HG03095 (cell line): ENCODE results near the gene KRTAP10-6.
"Not testable (repeated sequence)": the region's sequence is repeated elsewhere in the genome, so short reads cannot be mapped to it uniquely, and the experiment has no call there.

ENCODE experiments used
- ATAC-seq: cut with Tn5 transposase; IDR thresholded peaks from one replicate; pipeline ENCODE4 v1.9.1; 2021; ENCODE audit warnings: moderate library complexity; ENCODE audit not compliant: unreplicated experiment

KRTAP10-6 gene

GRCh38 chr21:44617071-44617501 lies 24.8 kb upstream of the KRTAP10-6 start:
- no peak for ATAC-seq

- ATAC-seq = no peak
Measured at GRCh38 chr21:44616591-44616926, 24.3 kb upstream of the KRTAP10-6 start.

GRCh38 chr21:44615911-44616590 lies 23.7 kb upstream of the KRTAP10-6 start:
- ATAC-seq = no peak

GRCh38 chr21:44615466-44615865 lies 23.2 kb upstream of the KRTAP10-6 start:
- no peak for ATAC-seq

GRCh38 chr21:44614961-44615391 lies 22.7 kb upstream of the KRTAP10-6 start:
- no peak for ATAC-seq

GRCh38 chr21:44614161-44614631 lies 21.9 kb upstream of the KRTAP10-6 start:
- ATAC-seq = no peak

DNA sequence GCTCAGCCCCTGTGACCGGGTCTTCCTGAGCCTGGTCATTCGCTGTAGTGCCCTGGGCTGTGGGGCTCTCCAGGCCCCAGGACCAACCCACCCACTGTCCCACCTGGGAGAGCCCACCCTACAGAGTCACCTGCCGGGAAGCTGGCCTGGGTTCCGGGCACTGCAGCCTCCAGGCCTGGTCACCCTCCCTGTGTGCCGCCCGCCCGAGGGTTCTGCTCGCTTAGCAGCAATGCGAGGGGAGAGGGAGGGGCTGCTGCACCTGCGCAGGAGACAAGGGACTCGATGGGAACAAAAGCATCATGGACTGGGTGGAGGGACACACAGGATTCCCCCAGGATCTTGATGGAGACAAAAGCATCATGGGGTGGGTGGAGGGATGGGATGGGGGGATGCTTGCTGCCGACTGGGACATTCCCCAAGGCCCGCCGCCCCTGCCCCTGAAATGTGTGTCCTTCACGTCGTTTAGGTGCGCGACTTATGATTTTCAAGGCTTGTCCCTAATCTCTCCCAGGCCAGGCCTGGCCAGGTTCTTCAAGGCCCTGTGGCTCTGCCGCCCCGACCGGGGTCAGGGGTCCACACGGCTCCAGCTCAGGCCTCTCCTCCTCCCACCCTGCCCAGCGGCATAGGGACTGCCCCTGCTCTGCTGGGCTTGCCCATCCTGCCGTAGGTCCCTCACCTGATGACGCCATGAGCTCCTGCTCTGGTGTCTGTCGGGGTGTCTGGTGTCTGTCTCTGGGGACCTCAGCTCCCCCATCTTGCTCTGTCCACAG lies 21.3 kb upstream of the KRTAP10-6 start:
- ATAC-seq = no peak

- ATAC-seq = no peak
Measured at GRCh38 chr21:44612669-44613229, 20.4 kb upstream of the KRTAP10-6 start.

- ATAC-seq = no peak
Measured at GRCh38 chr21:44612029-44612486, 19.8 kb upstream of the KRTAP10-6 start, which contains the start of gene KRTAP10-8. TSS of gene KRTAP10-8 (plus strand) at chr21:44612079. CDS start at chr21:44612101, 22 bp downstream.

DNA sequence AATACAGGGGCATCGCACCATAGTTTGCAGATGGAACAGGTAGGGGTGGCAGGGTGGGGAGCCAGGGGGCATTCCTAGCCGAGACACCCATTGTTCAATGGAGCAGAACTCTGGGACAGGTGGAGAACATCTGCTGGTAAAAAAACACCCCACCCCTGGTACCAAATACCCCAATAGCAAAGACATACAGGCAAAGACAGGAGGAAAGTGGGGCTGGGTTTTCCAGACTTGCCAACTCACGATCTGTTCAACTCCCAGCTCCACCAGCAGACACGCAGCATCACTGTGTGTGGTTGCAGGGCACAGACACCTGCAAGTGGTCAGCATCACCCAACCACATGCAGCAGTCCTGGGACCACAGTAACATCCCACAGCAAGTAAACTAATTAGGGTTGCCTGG lies 19.2 kb upstream of the KRTAP10-6 start:
- no peak for ATAC-seq

- not testable (repeated sequence) for ATAC-seq
Measured at GRCh38 chr21:44610157-44610843, 18.0 kb upstream of the KRTAP10-6 start.

DNA sequence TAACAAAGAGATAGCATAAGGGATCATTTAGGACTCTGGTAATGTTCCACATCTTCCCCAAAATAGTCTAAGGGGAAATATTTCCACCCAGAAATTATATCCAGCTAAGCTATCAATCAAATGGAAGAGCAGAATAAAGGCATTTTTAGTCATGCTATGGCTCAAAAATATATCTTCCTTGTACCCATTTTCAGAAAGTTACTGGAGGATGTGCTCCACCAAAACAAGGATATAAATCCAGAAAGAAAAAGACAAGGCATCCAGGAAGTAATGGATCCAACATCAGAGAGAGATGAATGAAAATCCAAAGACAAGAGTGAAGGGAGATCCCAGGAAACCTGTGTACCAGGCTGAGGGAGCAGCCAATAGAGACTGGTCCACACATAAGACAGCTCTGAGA lies 16.9 kb upstream of the KRTAP10-6 start:
- no peak for ATAC-seq

- no peak for ATAC-seq
Measured at GRCh38 chr21:44606495-44606894, 14.2 kb upstream of the KRTAP10-6 start.

DNA sequence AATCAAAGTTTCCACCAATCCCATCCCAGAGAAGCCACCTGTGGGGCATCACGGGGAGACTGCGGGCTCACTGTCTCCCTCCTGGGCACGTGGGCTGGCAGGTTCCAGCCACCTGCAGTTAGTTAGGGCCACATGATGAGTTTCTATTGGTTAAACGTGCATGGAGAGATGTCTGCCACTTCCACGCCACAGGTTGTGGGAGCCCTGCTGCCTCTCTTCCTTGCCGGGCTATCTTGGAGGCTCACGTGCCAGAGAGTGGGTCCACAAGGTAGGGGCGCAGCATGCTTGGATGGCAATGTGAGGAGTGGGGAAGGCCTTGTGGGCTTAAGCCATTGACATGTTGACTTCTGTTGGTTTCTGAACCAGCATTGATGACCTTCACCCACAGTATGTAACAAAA lies 11.6 kb upstream of the KRTAP10-6 start:
- no peak for ATAC-seq

GRCh38 chr21:44603109-44603875 lies 11.0 kb upstream of the KRTAP10-6 start:
- ATAC-seq = no peak

DNA sequence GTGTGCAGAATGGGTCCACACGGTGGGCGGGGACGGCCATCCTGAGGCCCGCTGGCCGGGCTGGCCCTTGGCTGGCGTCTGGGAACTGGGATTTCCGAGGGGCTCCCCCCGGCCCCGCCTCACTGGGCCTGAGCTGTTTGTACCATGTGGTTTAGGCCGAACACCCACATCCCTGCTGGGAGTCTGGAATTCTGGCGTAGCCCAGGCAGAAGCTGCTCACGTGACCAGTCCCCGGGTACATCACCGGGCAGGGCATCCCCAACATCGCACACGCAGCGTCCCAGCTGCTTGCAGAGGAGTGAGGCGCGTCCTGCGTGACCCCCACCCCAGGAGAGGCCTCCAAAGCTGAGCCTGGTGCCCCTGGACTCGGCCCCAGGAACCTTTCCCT lies 10.2 kb upstream of the KRTAP10-6 start:
- ATAC-seq = no peak

- ATAC-seq = no peak
Measured at GRCh38 chr21:44601596-44602462, 9.5 kb upstream of the KRTAP10-6 start.

DNA sequence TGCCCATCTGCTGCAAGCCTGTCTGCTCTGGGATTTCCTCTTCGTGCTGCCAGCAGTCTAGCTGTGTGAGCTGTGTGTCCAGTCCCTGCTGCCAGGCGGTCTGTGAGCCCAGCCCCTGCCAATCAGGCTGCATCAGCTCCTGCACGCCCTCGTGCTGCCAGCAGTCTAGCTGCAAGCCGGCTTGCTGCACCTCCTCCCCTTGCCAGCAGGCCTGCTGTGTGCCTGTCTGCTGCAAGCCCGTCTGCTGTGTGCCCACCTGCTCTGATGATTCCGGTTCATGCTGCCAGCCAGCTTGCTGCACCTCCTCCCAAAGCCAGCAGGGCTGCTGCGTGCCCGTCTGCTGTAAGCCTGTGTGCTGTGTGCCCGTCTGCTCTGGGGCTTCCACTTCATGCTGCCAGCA lies 8.8 kb upstream of the KRTAP10-6 start:
- not testable (repeated sequence) for ATAC-seq
